ENCODE results near the gene TANK.
"Not testable (repeated sequence)": the region's sequence is repeated elsewhere in the genome, so short reads cannot be mapped to it uniquely, and the experiment has no call there.

Gene TANK

DNA sequence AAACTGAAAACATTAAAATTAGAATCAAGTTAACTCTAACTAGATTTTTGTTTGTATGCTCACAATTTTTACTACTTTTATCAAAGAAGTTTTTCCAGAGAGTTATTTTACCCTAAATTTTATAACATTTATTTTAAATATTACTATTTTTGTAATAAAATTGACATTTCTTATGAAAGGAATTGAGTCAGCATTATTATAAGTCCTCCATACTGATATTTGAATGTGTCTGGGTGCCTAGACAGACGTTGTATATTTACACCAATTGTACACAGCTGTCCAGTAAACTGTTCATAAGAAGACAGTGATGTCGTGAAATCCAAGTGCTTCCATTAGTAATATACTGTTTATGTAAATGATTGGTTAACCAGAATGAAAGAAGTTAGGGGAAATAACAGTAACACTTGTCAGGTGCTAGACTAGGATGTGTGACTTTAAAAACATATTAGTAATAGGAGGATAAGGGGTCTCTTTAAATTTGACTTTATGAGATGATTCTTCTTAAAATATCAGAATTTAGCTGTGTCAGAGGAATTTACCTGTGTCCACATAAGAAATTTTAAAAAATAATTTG is 73.7 kb downstream of the TANK start:
- no peak for DNase-seq

DNA sequence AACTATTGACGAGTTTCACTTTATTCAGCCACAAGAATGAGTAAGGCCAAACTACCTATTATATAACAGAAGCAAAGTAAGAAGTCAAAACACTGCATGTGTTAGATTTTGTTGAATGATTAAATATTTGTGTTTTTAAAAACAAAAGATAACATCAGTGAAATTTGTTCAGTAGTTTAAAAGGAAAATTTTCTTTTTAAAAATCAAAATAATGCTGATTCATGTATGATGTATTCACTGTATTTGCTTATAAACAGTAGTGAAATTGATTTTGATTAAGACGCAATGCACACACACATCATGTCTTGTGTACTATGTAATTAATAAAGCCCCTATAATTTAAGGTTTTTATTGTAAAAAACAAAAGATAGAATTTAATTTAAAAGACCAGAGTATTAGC is 74.4 kb downstream of the TANK start:
- no peak for DNase-seq

DNA sequence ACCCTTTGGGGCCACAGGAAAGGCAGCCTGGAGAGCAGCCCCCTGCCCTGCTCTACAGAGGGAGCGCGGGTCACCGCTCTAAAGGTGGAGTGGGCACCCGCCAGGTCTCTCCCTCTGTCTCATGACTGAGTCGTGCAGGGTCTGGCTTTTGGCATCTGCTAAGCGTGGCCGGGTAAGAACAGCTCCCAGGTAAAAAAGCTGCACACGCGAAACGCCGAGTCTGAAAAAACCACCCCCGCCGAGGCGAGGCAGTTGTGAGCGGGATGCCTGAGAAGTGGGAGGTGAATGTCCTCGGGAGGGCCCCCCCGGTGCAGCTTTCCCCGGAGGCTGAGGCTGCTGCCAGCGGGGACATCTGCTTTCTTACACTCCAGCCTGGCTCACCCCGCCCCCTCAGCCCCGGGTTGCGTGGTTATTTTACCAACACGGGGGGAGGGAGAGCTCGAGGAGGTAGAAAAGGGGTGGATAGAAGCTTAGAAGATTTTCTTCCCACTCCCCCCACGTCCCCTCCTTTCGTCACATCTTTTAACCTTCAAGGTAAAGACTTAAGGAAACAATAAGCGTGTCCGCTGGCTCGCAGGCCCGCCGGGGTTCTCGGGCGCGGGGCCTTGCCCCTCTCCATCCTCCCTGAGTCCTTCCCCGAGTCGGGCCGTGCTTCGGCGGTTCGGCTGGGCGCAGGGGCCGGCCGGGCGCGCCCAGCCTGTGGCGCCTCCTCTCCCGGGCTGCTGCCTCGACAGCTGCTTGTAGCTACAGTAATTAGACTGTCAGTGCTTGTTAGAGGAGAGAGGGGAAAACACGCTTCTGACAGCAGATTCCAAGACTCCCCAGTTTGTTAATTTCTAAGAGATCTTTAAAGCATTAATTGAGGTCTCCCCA is 77.4 kb downstream of the TANK start:
- peak; percentile 42 for DNase-seq

DNA sequence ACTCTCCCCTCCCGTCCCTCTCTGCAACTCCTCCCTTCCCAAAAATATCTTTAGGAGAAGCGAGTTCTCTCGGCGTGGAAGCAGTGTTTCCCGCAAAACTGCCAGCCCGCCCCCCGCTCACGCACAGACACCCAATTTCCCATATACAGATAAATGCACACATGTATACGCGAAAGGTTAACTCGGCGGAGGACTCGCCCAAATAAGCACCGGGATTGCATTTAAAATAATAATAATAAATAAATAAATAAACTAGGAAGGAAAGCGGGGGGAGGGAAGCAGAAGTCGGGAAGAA is 78.0 kb downstream of the TANK start:
- no peak for DNase-seq

DNA sequence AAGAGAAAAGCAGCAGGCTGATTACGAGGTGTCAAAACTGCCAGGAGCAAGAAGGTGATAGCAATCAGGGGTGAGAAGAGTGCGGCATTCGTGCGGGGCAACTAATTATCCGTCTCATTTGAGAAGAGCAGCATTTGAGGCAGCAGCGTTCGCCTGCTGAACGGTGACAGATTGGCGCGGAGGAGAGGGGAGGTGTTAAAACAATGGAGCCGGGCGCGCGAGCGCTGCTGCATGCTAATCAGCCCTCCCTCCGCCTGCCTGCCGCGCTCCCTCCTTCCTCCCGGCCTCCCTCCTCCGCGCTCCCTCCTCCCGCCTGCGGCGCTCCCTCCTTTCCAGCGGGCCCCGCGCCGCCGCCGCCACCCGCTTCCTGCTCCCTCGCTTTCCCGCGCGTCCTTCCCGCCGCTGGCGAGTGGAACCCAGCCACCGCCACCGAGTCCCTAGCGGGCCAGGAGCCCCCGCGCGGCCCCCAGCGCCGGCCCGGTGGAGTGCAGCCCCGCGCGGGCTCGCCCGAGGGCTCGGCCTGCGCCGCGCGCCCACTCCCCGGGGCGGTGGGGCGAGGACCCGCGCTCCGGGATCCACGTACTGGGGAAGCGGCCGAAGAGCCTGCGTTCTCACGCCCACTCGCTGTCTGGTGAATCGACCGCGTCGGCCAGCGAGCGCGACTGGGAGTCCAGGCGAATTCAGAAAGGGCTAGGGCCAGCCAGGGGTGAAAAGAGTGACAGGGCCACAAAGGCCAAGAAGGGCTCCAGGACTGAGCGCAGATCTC is 78.5 kb downstream of the TANK start:
- peak; percentile 60 for DNase-seq

DNA sequence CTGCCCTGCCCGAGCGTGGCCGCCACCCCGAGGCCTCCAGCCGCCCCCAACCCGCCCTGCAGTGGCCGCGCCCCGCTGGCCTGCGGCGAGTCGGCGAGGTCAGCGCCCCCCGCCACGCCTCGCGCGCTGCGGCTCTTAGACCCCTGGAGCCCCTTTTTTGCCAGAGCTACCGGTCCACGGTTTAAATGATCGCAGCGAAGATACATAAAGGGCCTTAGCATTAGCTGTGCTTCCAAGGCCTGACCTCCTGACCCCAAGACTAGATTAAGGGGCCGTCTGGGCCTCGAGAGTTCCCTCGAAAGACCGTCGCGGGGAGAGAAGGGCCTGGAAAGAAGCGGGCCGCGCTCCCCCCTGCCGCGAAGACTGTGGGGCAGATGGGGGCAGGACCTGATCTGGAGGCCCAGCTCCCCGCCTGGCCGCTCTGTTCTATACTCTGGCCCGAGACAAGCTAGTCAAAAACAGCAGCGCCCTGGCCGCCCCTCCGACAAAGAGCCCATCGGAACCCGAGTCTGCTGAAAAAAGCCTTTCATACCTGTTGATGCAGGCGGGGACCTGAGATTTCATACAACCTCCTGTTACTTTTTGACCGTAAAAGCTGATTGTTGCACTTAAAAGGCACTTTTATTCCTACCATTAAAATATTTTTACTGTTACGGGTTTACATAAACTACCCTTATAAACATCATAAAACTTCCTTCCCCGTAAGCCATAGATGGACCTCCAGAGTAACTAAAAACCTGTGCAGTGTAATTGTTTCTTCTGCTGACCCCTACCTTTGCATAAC is 79.3 kb downstream of the TANK start:
- DNase-seq, result no peak

DNA sequence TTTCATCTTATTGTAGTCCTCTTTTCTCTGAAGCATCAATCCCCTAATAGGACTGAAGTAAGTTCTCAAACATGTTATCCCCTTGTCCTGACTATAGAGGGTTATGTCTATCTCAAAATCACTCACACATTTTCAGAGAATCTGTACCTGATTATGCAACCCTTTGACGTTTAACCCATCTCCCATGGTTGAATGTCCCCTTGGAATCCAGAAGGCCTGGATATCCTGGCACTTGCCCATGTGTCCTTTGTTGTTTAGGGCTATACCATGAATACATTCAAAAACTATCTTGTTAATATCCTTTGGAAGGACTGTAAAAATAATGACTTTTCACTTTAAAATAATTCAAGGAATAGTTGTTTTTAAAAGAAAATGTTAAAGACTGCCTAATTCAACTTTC is 81.7 kb downstream of the TANK start:
- DNase-seq, result no peak

DNA sequence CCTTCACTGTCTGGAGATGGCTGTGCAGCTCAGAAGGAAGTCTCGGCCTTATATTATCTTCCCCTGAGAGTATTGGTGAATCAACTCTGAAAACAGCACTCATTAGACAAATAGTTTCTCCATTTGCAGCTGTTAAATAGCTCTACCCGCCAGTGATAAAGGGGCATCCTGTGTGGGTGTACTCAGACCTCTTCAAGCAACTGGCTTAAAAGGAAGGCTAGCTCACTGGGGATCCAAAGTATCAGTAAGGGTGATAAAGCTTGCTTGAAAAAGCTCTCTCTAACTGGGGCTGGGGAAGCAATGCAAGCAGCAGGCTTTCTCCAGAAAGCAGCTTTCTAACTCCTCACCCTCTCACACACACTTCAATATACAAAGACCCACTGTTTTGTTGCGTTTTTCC is 83.1 kb downstream of the TANK start:
- DNase-seq, result no peak

DNA sequence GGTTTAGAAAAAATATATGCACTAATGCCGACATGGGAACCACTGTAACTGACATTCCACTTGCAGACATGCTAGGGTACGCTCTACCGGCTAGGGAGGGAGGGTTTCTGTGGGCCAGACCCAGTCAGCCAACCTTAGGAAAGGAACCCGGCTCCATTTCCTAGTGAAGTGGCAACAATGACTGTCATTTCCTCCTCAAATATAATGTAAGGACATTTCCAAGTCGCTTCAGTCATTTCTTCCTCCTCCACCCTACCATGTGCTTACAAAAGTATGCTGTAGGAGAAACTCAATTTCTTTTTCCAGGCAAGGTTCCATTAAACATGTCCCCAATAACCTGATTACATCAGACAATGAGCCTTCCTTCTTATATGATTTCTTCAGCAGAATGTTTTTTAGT is 83.7 kb downstream of the TANK start:
- DNase-seq, result no peak

DNA sequence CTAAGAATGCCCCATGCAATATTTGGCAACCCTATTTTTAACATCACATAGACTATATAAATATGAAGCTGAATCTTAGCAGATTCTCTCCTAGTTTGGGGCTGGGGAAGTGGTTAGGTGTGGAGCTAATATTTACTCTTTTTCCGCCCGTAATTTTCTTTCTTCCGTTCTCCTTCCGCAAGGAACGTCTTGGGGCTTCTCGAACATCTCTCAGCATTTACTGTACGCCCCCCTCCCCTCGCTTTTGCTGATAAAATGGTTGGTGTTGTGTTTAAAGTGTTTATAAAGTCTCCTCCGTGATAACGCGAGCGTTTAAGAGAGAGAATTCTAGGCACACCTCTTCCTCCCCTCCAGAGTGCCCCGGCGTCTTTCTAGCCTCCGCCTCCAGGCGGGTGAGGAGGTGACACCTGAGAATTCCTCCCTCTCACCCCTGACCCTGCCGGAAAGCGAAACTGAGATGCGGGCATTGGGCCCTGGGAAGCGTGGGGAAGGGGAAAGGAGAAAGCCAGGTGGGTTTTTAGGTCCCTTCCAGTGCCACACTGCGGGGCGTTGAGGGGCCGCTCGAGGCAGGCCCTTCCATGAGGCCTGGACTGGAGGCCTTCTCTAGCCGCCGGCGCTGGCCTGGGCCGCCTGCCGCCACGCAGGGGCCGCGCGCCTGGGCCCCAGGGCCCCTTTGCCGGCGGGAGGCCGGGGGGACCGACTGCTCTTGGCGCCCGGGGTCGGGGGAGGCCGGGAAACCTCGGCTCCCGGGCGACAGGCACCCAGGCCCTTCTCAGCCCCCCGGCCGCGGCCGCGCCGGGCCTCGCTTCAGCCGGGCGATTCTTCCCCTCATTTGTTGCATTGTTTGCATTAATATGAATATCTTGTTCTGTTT is 84.4 kb downstream of the TANK start:
- DNase-seq, result not testable (repeated sequence)

DNA sequence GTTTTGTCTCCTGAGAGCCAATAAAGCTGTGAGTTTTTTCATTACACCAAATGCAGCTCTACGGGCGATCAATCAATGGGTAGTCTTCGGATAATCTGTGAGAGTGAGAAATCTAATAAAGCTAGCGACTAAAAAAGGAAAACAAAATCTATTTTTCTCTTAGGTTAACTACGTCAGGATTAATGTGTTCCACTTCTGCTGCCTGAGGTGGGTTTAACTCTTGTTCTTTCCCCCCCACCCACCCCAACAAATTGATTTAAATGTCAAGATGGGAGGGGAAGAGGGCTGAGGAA is 85.0 kb downstream of the TANK start:
- no peak for DNase-seq

DNA sequence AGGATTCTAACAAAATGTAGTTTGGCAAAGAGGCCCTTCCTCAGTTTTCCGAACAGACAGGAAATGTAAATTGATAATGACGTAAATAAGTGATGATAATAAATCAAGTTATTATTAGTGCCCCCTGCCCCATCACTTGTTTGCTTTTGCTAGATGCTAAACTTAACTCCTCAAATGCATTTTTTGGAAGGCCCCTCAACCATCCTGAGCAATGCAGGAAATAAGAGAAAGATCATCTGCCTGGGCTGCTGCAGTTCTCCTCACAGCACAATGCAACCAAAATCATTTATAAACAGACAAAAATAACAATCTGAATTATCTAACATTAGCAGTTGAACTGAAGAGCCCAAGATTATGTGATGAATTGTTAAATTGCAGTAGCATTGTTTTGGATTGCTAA is 85.4 kb downstream of the TANK start:
- no peak for DNase-seq

DNA sequence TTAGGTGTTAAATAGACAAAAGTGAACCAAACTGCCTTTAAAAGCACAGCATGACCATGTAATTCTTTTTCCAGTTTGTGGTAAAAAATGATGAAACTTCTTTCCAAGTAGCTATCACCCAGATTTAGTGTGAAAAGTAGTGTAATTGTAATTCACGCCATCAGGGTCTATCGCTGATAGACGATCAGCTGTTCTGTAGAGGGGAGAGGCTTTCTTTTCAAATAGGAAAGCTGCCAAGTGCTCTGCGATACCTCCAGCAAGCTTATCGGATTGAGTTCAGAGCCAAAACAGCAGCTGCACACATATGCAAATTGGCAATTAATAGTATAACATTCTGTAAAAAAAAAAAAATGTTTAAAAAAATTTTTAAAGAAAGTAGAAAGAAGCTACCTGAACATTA is 86.1 kb downstream of the TANK start:
- DNase-seq, result no peak

DNA sequence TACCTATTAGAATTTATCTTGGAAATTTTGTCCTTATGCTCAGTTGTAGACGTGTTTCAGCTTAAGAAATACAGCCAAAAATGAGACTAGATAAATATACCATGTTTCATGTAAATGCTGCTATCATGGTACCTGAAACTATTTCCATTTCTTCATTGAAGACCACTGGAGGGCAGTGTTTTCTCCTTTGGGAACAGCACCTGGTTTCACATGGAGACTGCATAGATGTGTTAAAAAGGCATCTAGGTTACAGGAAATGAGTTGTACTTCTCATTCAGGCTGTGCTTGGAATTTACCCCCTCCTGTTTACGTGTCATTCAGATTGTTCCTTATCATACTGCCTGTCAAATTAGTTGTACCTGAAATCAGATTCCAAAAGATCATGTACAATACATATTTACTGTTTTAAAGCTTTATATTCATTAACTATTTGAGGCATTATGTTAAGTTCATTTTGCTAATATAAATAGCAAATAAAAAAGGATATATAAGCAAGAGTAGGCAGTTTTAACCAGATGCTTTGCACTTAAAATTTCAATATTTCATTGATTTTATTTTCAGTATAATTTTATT is 90.7 kb downstream of the TANK start:
- DNase-seq, result peak; percentile 55

DNA sequence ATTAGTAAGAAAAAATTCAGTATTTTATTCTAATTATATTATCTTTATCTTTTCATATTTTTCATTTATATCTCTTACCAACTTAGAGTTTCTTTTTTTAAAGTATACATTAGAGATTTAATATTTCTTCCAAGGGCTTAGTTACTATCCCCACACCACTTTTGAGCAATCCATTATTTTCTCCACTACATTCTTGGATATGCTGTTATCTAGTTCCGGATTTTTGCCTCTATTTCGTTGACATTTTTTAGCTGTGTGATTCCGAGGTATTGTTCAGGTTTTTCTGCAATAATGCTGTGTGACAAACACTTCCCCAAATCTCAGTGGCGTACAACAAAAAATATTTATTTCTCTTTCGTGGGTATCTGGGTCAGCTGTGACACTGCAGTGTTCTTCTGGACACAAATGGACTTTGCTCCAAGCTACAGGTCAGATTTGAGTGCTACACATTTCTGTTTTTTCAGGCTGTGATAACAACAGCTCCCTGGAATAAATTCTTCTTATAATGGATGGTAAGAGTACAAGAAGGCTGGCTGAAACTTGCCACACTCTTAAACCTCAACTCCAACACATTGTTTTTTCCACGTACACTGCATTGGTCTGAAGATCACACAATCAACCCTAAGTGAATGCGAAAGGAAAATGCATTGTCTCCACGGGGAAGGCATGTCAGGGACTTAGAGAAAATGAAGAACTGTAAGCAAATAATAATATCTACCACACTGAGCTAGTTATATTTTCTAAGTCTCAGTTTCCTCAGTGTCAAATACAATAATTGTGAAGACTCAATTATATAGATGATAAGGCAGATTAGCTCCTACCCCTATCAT is 97.1 kb downstream of the TANK start:
- no peak for DNase-seq

DNA sequence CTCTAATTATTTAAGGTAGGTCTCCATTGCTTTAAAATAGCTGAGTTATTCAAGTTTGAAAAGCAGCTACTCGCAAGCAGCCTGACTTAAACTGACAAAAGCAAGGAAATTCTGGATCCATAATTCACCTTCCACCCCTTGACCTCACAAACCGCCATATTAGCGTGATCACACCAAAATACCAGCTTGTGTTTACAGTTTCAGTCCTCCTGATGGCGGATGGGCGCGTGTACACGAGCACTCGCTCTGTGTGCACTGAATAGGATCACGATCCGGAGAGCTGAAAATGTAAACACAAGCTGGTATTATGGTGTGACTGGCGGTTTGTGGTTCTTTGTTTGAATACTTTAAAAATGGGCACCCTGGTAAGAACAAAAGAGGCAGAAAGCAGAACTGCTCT is 105.6 kb downstream of the TANK start:
- DNase-seq, result no peak

DNA sequence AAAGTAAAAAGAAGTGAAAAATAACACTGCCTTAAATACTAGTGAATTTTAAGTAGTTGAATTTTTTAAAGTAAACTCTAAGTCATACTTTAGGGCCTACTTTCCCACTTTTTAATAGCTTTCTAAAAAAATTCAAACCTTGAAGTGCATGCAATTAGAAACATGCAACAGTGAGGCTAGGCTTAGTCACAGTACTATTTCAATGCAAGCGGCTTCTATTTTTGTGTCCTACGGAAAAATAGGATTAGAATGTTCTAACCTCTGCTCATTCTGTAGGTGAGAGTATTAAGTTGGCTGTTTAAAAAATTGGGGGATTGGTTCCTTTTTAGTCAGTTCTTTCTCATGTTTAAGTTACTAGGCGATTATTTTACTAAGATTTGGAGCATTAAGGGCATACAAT is 108.9 kb downstream of the TANK start:
- DNase-seq, result no peak

DNA sequence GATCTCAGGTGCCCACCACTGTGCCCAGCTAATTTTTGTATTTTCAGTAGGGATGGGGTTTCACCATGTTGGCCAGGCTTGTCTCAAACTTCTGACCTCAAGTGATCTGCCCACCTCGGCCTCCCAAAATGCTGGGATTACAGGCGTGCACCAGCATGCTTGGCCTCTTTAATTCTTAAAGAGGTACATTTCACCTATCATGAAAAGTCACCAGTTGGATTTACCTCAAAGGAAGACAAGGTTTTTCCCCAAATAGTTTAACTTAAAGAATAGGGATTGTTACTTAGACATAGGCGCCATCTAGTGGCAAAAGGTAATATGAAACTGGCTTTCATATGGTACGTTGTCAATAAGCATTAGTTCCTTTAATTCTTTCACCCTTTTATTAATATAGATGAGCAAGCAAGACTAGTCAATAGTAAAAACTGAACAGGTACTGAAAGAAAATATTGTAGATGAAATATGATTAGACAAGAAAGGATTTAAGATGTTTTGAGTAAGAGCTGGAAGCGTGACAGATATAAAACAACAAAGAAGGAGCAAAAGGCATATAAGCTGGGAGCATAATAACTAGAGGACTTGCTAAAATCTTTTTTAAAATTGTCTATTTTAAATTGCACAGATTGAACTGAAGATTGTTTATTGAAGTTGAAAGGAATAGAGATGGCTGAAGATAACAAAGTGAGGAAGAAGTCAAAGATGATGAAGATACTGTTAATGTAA is 113.0 kb downstream of the TANK start:
- DNase-seq, result peak; percentile 45

DNA sequence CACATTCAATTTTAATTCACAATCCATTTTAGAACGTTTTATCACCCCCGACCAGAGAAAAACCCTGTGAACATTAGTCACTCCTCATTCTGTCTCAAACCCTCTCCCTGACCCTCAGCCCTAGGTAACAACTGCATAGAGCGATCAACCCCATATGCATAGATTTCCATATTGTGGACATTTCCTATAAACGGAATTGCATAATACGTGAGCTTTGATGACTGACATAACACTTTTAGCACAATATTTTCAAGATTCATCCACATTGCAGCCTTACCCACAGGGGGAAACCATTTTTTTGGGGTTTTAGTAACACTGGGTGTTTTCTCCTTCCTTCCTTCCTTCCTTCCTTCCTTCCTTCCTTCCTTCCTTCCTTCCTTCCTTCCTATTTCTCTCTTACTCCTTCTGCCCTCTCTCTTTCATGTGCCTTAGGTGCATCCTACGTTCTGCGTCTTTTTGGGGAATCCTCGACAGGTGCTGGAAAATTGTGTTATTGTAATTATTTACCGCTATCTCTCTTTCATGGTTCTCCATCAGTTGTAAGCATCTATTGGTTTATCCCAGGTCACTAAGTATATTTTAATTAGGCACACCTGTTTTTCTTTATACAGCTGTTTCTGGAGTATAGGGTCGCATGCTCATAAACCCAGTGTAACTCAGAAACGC is 118.5 kb downstream of the TANK start:
- not testable (repeated sequence) for DNase-seq

DNA sequence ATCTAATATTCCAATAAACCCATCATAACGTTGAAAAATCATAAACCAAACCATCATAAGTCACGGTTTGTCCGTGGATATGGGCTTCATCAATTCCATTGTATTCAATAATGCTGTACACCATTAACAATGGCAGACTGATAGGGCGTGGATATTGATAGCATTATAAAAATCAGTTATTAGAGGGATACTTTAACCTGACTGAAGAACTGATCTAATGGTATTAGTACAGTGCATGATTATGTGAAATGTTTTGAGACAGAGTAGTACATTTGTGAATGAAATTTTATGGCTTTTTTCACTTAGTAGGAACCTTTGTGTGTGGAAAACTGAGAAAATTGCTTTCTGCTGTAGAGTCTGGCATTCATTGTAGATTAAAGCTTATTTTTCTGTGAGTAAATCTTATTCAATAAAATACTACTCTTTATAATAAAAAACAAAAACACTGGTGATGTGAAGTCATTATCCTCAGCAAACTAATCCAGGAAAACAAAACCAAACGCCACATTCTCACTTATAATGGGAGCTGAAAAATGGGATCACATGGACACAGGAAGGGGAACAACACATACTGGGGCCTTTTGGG is 119.1 kb downstream of the TANK start:
- not testable (repeated sequence) for DNase-seq

Data from DMS79 treated with DMSO at 0.1 percent for 48 hours (cell line).